Heart left ventricle (tissue), 16 donors: ENCODE results near the gene LITAFD. TPM values are rescaled to one million over a fixed set of nuclear protein-coding genes. Genes with fewer than 3 reads are reported as not detected.

Source experiments
- ATAC-seq, 4 donors: fragments of 200-7000 bp; cut with Tn5 transposase; one replicate each; pipeline ENCODE4 v1.9.1; 2020 to 2022; ENCODE audit warnings: moderate library complexity in 4 of 4, mild to moderate bottlenecking in 3 of 4, moderate number of reproducible peaks in 1 of 4
- DNase-seq, 5 donors: peaks; one replicate each; pipeline ENCODE4 v3.0.0-alpha.2; 2020
- H3K27ac ChIP-seq, 12 donors: fragments of 200-600 bp; sonication (generic) in 4 of 12; one replicate each; pipeline versions ENCODE4 v1.5.0 to v1.8.0; 2016 to 2022; ENCODE audit warnings: mild to moderate bottlenecking in 2 of 12
- H3K27me3 ChIP-seq, 9 donors: fragments of 200-600 bp; sonication (generic) in 2 of 9; one replicate each; pipeline versions ENCODE4 v1.5.1 to v1.8.0; 2016 to 2022; ENCODE audit warnings: mild to moderate bottlenecking in 3 of 9
- H3K36me3 ChIP-seq, 9 donors: fragments of 200-600 bp; sonication (generic) in 2 of 9; one replicate each; pipeline versions ENCODE4 v1.5.0 to v1.8.0; 2018 to 2022; ENCODE audit warnings: mild to moderate bottlenecking in 2 of 9
- H3K4me1 ChIP-seq, 12 donors: fragments of 200-600 bp; sonication (generic) in 4 of 12; one replicate each; pipeline versions ENCODE4 v1.5.0 to v1.8.0; 2016 to 2022; ENCODE audit warnings: mild to moderate bottlenecking in 3 of 12
- H3K4me3 ChIP-seq, 12 donors: fragments of 200-600 bp; sonication (generic) in 4 of 12; one replicate each; pipeline versions ENCODE4 v1.5.0 to v1.8.0; 2017 to 2022; ENCODE audit warnings: mild to moderate bottlenecking in 9 of 12, moderate library complexity in 4 of 12
- H3K9me3 ChIP-seq, 12 donors: fragments of 200-600 bp; sonication (generic) in 4 of 12; one replicate each; pipeline versions ENCODE4 v1.5.0 to v1.8.0; 2016 to 2022; ENCODE audit warnings: mild to moderate bottlenecking in 1 of 12
- CTCF ChIP-seq, 12 donors: fragments of 200-600 bp; sonication (generic) in 4 of 12; IDR thresholded peaks; one replicate each; pipeline versions ENCODE4 v1.5.0 to v1.8.0; 2018 to 2022; ENCODE audit warnings: antibody characterized with exemption in 12 of 12, mild to moderate bottlenecking in 5 of 12
- POLR2A ChIP-seq, 2 donors: fragments of 450-650 bp; IDR thresholded peaks; one replicate each; pipeline ENCODE4 v1.6.1; 2017; ENCODE audit warnings: antibody characterized with exemption in 2 of 2, mild to moderate bottlenecking in 2 of 2, moderate library complexity in 2 of 2
- WGBS, 4 donors: extraction: QIAGEN DNeasy Blood & Tissue Kit in 2 of 4; methylation state at CpG; one replicate each; pipeline versions ENCODE4 v1.1.5 to v1.1.7; 2013 to 2018; 5-methylcytosine and 5-hydroxymethylcytosine counted together
- intact Hi-C, 10 donors: fragments of 100-400 bp; cut with DNase I; formaldehyde crosslinking; loops; one replicate each; pipeline versions ENCODE4 v1.11.1 to v1.14.2; 2022
- polyA plus RNA-seq, 2 donors: library from polyadenylated mRNA; stranded (reverse); fragments of 200-250 nt; gene quantifications; one replicate each; pipeline ENCODE4 v1.2.3, GENCODE V29; 2013
- total RNA-seq, 9 donors: library from RNA; depleted of rRNA in 2 of 9; stranded (reverse); fragments of >200 nt in 2 of 9; fragmentation: NEBNext Ultra II Directional in 3 of 9; extraction: Animal tissue kit (Norgen Biotek cat#: 25700) in 3 of 9; gene quantifications; one replicate each; pipeline versions ENCODE4 v1.1.0 to v1.2.4, GENCODE V29; 2016 to 2023
- donor health status: ischemic (EF 13 %, LVEDD 7.1; RV severe dilation, severe dysfunction).
- donor health status: healthy with polysubstance abuse.
- donor health status: DM: no; HTN: yes; CAD: no.
- donor health status: DM: no; HTN: no; CAD: no.
- donor health status: ischemic (EF 25% LVEDD 6.9; RV normal size, moderate dysfunction).
- donor health status: ischemic (EF 25% LVEDD 5.7; RV mildly dilated, moderate dysfunction).
- donor health status: healthy.
- donor health status: DM: yes; HTN: yes; CAD: no.
- donor health status: ischemic (EF 35%, LVEDD 5.7; RV mildly dilated, moderate dysfunction).
- donor health status: nonischemic (EF 11% LVEDD 7.7; RV severe dilation, severe dysfunction).
- donor health status: DM: yes; HTN: yes; CAD: no.
- donor health status: PGD.
- donor health status: ischemic (EF 29% LVEDD 5.4; RV normal size, mild dysfunction).
- donor health status: nonischemic (EF 23%, LVEDD 6.1; RV moderate dilation, normal function).

LITAFD gene
- total and polyA plus RNA-seq, 11 donors: not detected

GRCh38 chr16:8865145-8865882 is 16.8 kb upstream of the LITAFD start:
- no peak for DNase-seq
- Histone ChIP-seq H3K9me3 (no peaks in the 10 kb centered on the region), H3K4me3 (peak overlapping the region in 3 of 12 donors; percentile 30 to 80 (median 77)), H3K27ac (peak overlapping the region in 11 of 12 donors; percentile 52 to 95 (median 90)), H3K4me1 (peaks cover 0 to 89% (median 63%) of the 10 kb centered on the region in 12 donors), H3K27me3 (no peaks in the 10 kb centered on the region), H3K36me3 (no peaks in the 10 kb centered on the region)
- intact Hi-C loops: loop anchor here in 5 of 10 donors (5.0 kb wide), 1 partner anchor 68 kb away; the partner anchor contains the start of genes PMM2 (in 5 of the 5) and TMEM186 (in 5 of the 5)
- 84 to 87% (median 86%) methylated on average over 12 to 14 of the region's 14 CpGs for WGBS, 4 donors
- TF ChIP-seq POLR2A (IDR thresholded peaks at IDR 0.05) (no peak), CTCF (IDR thresholded peaks at IDR 0.05) (no peak)
- no peak for ATAC-seq

GRCh38 chr16:8866118-8866883 is 15.8 kb upstream of the LITAFD start:
- WGBS, 4 donors: 8 to 30% (median 17%) methylated on average over 18 to 30 of the region's 30 CpGs

GRCh38 chr16:8866884-8867215 is 15.3 kb upstream of the LITAFD start:
- Histone ChIP-seq H3K4me1 (peaks cover 0 to 76% (median 52%) of the 10 kb centered on the region in 12 donors), H3K36me3 (no peaks in the 10 kb centered on the region), H3K4me3 (peak overlapping the region; percentile 60 to 97 (median 74)), H3K9me3 (no peaks in the 10 kb centered on the region), H3K27ac (peak overlapping the region; percentile 28 to 95 (median 90)), H3K27me3 (no peaks in the 10 kb centered on the region)
- TF ChIP-seq POLR2A (IDR thresholded peaks at IDR 0.05) (no peak), CTCF (IDR thresholded peaks at IDR 0.05) (no peak)
- 16 to 23% (median 21%) methylated on average over 12 to 16 of the region's 16 CpGs for WGBS, 4 donors
- ATAC-seq (peak in 1 of 4 donors; percentile 2), DNase-seq (peak in 1 of 5 donors; percentile 55)
- intact Hi-C loops: loop anchor here in 5 of 10 donors (5.0 kb wide), 1 partner anchor 70 kb away; the partner anchor contains the start of genes PMM2 (in 5 of the 5) and TMEM186 (in 5 of the 5)

More at GRCh38 chr16:8866118-8866883, 15.8 kb upstream of the LITAFD start:
- Histone ChIP-seq H3K4me3 (peak overlapping the region; percentile 60 to 97 (median 74)), H3K27ac (peak overlapping the region; percentile 28 to 95 (median 90)), H3K36me3 (no peaks in the 10 kb centered on the region), H3K27me3 (no peaks in the 10 kb centered on the region), H3K4me1 (peaks cover 0 to 81% (median 58%) of the 10 kb centered on the region in 12 donors), H3K9me3 (no peaks in the 10 kb centered on the region)
- TF ChIP-seq CTCF (IDR thresholded peaks at IDR 0.05) (no peak), POLR2A (IDR thresholded peaks at IDR 0.05) (no peak)
- DNase-seq: peak in 4 of 5 donors; percentile 60 to 77 (median 68)
- peak in 3 of 4 donors; percentile 1 to 23 (median 3) for ATAC-seq
- intact Hi-C loops: loop anchor here in 5 of 10 donors (5.0 kb wide), 1 partner anchor 69 kb away; the partner anchor contains the start of genes PMM2 (in 5 of the 5) and TMEM186 (in 5 of the 5)
